Ecto neural progenitor cell (in vitro differentiated cells): Measurements from ENCODE around the gene ANTKMT.

ENCODE experiments used
- DNase-seq: peaks from one replicate; pipeline ENCODE4 v3.0.0-alpha.2; 2018; ENCODE audit warnings: low spot score

The ANTKMT gene

DNA sequence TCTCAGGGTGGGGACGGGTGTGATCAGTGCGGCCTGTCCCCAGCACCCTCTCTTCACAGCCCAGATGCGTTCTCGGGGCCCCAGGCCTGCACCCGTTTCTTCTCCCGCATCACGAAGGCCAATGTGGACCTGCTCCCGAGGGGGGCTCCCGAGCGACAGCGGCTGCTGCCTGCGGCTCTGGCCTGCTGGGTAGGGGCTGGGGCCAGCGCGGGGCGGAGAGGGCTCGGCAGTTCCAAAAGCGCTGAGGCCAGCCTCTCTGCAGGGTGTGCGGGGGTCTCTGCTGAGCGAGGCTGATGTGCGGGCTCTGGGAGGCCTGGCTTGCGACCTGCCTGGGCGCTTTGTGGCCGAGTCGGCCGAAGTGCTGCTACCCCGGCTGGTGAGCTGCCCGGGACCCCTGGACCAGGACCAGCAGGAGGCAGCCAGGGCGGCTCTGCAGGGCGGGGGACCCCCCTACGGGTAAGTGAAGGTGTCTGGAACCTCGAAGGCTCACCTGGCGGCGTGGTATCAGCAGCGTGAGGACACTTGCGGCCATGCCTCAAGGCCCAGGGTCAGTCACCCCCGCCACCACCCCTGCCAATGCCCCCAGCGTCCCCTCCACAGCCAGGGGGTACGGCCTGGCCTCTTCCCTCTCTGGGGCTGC is 44.0 kb downstream of the ANTKMT start:
- DNase-seq: no peak

DNA sequence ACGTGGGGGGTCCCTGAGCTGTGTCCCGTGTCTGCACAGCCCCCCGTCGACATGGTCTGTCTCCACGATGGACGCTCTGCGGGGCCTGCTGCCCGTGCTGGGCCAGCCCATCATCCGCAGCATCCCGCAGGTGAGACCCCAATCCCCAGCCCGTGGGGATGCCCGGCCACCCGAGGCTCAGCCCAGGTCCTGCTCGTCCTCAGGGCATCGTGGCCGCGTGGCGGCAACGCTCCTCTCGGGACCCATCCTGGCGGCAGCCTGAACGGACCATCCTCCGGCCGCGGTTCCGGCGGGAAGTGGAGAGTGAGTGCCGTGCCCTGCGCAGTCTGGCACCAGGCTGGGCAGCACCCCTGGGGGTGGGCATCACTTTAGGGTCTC is 44.5 kb downstream of the ANTKMT start:
- no peak for DNase-seq

DNA sequence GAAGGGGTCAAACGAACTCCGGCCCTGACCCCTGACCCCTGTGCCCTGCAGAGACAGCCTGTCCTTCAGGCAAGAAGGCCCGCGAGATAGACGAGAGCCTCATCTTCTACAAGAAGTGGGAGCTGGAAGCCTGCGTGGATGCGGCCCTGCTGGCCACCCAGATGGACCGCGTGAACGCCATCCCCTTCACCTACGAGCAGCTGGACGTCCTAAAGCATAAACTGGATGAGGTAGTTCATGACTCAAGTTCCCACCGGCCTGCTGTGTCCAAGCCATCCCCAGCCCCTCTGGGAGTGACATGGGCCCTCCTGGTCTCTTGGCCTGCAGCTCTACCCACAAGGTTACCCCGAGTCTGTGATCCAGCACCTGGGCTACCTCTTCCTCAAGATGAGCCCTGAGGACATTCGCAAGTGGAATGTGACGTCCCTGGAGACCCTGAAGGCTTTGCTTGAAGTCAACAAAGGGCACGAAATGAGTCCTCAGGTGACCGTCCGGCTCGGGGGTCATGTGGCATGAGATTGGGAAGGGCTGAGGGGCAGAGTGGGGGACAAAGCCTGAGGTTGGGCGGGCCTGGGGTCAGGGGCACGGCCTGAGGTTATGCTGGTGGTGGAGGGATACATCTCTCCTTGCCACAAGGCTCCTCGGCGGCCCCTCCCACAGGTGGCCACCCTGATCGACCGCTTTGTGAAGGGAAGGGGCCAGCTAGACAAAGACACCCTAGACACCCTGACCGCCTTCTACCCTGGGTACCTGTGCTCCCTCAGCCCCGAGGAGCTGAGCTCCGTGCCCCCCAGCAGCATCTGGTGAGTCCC is 45.3 kb downstream of the ANTKMT start:
- no peak for DNase-seq

DNA sequence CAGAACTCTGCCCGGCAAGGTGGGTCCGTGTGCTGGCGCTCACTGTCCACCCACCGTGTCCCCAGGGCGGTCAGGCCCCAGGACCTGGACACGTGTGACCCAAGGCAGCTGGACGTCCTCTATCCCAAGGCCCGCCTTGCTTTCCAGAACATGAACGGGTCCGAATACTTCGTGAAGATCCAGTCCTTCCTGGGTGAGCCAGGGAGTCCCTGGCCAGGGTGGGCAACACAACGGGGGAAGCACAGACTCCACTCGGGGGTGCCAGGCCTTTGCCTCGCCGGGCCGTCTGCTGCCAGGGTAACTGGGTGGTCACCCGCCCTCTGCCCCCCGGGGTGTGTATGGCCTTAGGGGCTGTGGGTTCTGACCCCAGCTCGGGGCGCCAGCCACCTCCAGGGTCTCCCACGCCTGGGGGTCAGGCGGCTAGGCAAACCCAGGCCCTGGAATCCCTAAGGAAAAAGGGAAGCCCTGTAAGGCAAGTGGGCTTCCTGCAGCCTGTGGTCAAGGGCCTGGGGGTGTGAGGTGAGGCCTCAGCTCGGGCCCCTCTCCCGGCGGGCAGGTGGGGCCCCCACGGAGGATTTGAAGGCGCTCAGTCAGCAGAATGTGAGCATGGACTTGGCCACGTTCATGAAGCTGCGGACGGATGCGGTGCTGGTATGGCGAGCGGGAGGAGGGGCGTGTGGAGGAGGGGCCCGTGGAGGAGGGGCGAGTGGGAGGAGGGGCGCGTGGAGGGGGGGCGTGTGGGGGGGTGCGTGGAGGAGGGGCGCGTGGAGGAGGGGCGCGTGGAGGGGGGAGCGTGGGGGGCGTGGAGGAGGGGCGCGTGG is 46.1 kb downstream of the ANTKMT start:
- no peak for DNase-seq

DNA sequence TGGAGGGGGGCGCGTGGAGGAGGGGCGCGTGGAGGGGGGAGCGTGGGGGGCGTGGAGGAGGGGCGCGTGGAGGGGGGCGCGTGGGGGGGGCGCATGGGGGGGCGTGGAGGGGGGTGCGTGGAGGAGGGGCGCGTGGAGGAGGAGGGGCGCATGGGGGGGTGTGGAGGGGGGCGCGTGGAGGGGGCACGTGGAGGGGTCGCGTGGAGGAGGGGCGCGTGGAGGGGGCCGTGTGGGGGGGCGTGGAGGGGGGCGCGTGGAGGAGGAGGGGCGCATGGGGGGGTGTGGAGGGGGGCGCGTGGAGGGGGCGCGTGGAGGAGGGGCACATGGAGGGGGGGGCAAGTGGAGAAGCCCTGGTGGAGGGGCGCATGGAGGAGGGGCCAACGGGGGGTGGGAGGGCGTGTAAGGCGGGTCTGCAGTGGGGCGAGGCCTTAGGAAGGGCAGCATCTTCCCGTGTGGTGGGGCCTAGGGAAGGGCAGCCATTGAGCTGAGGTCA is 46.8 kb downstream of the ANTKMT start:
- DNase-seq: no peak

DNA sequence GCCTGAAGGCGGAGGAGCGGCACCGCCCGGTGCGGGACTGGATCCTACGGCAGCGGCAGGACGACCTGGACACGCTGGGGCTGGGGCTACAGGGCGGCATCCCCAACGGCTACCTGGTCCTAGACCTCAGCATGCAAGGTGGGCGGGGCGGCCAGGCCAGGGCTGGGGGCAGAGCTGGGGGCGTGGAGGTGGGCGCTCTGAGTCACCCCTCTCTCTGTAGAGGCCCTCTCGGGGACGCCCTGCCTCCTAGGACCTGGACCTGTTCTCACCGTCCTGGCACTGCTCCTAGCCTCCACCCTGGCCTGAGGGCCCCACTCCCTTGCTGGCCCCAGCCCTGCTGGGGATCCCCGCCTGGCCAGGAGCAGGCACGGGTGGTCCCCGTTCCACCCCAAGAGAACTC is 47.5 kb downstream of the ANTKMT start:
- no peak for DNase-seq

DNA sequence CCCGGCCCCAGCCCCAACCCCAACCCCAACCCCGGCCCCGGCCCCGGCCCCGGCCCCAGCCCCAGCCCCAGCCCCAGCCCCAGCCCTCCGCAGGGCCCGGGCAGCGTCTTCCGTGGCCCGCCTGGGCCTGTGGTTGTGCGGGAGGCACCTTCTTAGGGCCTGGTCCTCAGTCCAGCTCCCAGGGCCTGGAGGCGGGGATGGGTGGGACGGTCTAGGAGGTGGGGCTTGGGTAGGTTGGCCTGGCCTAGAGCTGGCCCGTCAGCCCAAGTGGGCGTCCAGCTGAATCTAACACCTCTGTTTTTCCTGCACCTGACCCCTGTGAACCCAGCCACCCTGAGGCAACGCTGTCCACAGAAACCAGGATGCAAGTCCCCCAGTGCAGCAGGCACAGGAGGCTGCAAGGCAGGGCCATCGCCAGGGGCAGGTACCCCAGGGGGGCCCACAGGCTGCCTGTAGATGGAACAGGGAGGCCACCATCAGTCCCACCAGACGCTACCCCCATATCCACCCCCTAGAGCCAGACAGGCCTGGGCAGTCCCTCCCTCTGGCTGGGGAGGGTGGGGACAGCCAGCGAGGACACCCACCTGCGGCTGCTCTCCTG is 48.3 kb downstream of the ANTKMT start:
- no peak for DNase-seq

DNA sequence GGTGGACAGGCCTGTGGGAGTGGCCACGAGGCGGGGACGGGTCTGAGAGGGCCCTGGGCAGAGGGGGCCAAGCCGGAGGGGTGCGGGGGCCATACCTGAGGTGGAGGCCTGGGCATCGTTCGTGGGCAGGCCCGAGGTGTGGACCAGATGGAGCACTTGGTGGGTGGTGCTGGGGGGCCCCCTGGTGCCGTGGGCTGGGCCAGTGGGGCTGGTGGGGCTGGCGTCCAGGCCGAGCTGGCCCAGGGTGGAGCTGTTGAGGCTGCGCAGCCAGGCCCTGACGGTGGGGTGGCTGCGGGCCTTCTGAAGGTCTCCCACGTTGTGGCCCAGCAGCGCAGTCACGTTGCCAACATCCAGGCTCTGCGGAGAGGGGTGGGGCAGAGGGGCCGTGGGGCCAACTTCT is 49.0 kb downstream of the ANTKMT start:
- no peak for DNase-seq

DNA sequence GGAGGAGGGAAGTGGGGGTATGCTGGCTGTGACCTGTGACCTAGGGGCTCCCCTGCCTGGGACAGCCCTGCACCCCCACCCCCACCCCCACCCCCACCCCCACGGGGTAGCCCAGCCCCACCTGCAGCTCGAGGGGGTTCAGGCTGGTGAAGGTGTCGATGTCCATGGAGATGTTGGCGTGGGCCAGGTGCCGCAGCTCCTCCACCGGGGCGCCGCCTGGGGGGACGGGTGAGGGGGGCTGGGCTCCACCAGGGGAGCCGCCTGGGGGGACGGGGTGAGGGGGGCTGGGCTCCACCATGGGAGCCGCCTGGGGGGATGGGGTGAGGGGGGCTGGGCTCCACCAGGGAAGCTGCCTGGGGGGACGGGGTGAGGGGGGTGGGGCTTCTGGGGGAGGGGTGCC is 49.5 kb downstream of the ANTKMT start:
- DNase-seq: no peak
